ENCODE data around the gene U2AF2. TPM values are rescaled to one million over a fixed set of nuclear protein-coding genes. Genes with fewer than 3 reads are reported as not detected.
A peak's percentile ranks its signal among the peaks of the same experiment; 100 is the strongest.

The U2AF2 gene
- total and polyA plus RNA-seq, 12 donors, result 58.9 to 243 (median 117) TPM

DNA sequence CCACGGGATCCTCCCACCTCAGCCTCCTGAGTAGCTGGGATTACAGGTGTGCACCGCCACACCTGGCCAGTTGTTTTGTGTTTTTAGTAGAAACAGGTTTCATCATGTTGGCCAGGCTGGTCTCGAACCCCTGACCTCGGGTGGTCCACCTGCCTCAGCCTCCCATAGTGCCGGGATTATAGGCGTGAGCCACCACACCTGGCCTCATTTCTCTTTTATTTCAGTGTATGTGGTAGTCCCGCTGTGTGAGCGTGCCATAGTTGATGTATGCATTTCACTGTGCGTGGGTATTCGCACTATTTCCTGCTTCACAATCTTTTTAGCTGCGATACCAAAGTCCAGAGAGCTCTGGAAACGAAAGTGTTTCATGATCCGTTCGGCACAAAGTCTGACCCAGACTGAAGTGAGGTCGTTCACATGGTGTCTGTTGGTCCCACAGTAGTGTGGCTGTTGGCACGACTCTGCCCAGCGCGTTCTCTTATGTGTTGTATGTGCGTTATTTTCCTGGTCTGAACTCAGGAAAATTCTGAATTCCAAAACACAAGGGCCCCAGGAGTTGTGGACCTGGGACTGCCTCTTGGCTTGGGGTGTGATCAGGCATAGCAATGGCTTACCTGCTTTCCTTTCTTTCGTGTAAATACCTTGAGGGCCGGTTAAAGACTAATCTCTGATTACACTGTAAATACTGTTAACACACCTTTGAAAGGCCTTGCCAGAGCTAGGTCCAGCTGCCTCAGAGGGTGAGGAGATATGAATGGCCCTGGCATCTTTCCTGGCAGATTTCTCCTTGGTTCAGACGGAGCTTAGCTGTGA is 28.8 kb downstream of the U2AF2 start:
- Histone ChIP-seq H3K4me1 (replicated peaks in 1 of 2) (peaks cover 43 to 52% of the 10 kb centered on the region in 2 donors), H3K9me3 (replicated peaks in 1 of 3) (no peaks in the 10 kb centered on the region), H3K27ac (peak overlapping the region in 3 of 5 donors; percentile 7 to 58 (median 21)), H3K36me3 (replicated peaks in 1 of 2) (peaks cover 0 to 74% of the 10 kb centered on the region in 2 donors), H3K4me3 (no peak overlapping the region), H3K27me3 (no peaks in the 10 kb centered on the region)
- 80 to 84% (median 82%) methylated on average over 21 to 22 of the region's 22 CpGs for WGBS, 4 donors
- TF ChIP-seq, protein P1, sequence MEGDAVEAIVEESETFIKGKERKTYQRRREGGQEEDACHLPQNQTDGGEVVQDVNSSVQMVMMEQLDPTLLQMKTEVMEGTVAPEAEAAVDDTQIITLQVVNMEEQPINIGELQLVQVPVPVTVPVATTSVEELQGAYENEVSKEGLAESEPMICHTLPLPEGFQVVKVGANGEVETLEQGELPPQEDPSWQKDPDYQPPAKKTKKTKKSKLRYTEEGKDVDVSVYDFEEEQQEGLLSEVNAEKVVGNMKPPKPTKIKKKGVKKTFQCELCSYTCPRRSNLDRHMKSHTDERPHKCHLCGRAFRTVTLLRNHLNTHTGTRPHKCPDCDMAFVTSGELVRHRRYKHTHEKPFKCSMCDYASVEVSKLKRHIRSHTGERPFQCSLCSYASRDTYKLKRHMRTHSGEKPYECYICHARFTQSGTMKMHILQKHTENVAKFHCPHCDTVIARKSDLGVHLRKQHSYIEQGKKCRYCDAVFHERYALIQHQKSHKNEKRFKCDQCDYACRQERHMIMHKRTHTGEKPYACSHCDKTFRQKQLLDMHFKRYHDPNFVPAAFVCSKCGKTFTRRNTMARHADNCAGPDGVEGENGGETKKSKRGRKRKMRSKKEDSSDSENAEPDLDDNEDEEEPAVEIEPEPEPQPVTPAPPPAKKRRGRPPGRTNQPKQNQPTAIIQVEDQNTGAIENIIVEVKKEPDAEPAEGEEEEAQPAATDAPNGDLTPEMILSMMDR (IDR thresholded peaks at IDR 0.05), result no peak
- TF ChIP-seq POLR2A (IDR thresholded peaks at IDR 0.05), result no peak
- intact Hi-C loops (cut with DNase I), result no loop called here
- peak in 2 of 7 donors; percentile 48 to 57 for DNase-seq

DNA sequence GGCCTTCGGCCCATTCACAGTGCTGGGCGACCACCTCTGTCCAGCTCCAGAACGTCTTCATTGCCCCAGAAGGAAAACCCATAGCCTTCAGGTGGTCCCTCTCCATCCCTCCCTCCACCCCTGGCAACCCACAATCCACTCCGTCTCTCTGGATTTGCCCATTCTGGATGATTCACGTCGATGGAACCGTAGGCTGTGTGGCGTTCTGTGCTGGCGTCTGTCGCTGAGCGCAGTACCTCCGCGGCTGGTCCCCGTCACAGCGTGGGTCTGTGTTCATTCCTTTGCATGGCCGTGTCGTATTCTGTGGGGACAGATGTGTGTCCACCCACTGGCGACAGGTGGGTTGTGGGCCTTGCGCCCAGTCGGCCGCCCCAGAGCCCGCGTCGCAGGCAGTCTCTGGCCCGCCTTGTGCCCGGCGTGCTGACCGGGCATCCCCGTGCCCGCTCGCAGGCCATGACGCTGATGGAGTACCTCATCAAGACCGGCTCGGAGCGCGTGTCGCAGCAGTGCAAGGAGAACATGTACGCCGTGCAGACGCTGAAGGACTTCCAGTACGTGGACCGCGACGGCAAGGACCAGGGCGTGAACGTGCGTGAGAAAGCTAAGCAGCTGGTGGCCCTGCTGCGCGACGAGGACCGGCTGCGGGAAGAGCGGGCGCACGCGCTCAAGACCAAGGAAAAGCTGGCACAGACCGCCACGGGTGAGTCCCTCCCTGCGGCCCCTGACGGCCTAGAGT is 30.3 kb downstream of the U2AF2 start:
- TF ChIP-seq, protein P1 (IDR thresholded peaks at IDR 0.05), result no peak
- no peak for TF ChIP-seq POLR2A (IDR thresholded peaks at IDR 0.05)
- DNase-seq, result no peak
- Histone ChIP-seq H3K27me3 (no peaks in the 10 kb centered on the region), H3K36me3 (replicated peaks in 1 of 2) (peaks cover 0 to 74% of the 10 kb centered on the region in 2 donors), H3K4me3 (no peak overlapping the region), H3K4me1 (replicated peaks in 1 of 2) (peaks cover 29 to 38% of the 10 kb centered on the region in 2 donors), H3K27ac (no peak overlapping the region), H3K9me3 (replicated peaks in 1 of 3) (no peaks in the 10 kb centered on the region)
- intact Hi-C loops (cut with DNase I), result no loop called here
- WGBS, 4 donors, result 93 to 96% (median 95%) methylated on average over 50 to 60 of the region's 60 CpGs

DNA sequence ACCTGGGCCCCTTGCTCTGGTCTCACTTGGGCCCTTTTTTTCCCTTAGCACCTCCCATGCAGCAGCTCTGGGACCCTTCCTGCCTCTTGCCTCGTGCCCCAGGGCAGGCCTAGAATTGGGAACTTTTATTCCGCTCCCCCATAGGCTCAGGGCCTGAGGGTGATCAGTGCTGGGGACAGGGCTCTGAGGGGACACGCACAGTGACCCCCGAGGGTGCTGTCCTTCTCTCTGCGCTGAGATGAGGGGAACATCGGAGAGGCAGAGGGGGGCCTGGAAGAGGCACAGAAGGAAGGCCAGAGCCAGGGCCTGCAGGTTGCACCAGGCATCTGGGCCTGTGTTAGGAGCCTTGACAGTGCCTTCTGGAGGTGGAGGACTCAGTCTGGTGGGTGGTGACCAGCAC is 30.9 kb downstream of the U2AF2 start:
- Histone ChIP-seq H3K4me3 (no peak overlapping the region), H3K9me3 (replicated peaks in 1 of 3) (no peaks in the 10 kb centered on the region), H3K27me3 (no peaks in the 10 kb centered on the region), H3K4me1 (replicated peaks in 1 of 2) (peaks cover 23 to 31% of the 10 kb centered on the region in 2 donors), H3K27ac (no peak overlapping the region), H3K36me3 (replicated peaks in 1 of 2) (peaks cover 0 to 74% of the 10 kb centered on the region in 2 donors)
- DNase-seq, result no peak
- 94 to 98% (median 97%) methylated on average over 6 of the region's 6 CpGs for WGBS, 4 donors
- TF ChIP-seq, protein P1 (IDR thresholded peaks at IDR 0.05), result no peak
- TF ChIP-seq POLR2A (IDR thresholded peaks at IDR 0.05), result no peak
- intact Hi-C loops (cut with DNase I), result no loop called here

DNA sequence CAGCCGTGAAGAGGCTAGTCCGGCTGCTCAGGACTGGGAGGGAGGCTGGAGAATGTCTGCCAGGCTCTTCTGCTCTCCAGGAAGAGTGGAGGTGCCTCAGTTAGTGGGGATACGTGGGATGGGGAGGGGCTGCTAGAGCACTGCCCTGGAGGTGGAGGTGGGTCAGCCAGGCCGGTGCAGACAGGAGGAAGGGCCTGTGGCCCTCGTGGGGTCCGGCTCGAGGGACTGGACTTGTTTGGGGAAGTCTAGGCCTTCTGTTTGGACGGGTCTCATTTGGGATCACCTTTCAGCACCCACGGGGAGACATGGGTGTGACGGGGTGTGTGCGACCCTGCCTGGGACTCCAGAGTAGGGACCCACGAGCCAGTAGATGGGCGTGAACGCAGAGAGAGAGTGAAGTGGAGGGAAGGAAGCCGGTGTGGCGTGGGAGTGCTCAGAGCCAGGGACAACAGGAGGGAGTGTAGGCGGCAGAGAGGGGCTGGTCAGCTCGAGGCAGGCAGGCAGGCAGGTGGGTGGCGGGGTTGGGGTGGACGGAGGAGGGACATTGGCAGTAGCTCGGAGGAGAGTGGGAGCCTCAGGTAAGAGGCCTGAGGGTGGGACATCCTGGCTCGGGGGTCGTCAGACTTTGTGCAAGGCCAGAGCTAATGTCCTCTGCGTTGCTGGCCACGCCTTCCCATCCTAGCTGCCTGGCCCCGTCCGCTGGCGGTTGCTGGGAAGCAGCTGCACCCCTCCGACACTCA is 31.6 kb downstream of the U2AF2 start:
- 85 to 89% (median 87%) methylated on average over 25 to 29 of the region's 29 CpGs for WGBS, 4 donors
- H3K27me3 ChIP-seq, result no peaks in the 10 kb centered on the region
- no peak overlapping the region for H3K4me3 ChIP-seq
- DNase-seq, result no peak
- no peaks in the 10 kb centered on the region for H3K9me3 ChIP-seq (replicated peaks in 1 of 3)
- H3K36me3 ChIP-seq (replicated peaks in 1 of 2), result peaks cover 0 to 72% of the 10 kb centered on the region in 2 donors
- intact Hi-C loops (cut with DNase I), result no loop called here
- H3K4me1 ChIP-seq (replicated peaks in 1 of 2), result peaks cover 16 to 24% of the 10 kb centered on the region in 2 donors
- TF ChIP-seq, protein P1 (IDR thresholded peaks at IDR 0.05), result no peak
- TF ChIP-seq POLR2A (IDR thresholded peaks at IDR 0.05), result no peak
- H3K27ac ChIP-seq, result no peak overlapping the region
